Right atrium auricular region (tissue), 2 donors: ENCODE measurements around the gene SCNN1A. TPM values are rescaled to one million over a fixed set of nuclear protein-coding genes. Genes with fewer than 3 reads are reported as not detected.

Experiments used
- DNase-seq: peaks from one replicate; pipeline ENCODE4 v3.0.0-alpha.2; 2019; ENCODE audit warnings: low spot score
- H3K27ac ChIP-seq, 2 donors: fragments of 200-600 bp; sonication (generic); 1 replicate in 1 of 2; 2 replicates in 1 of 2; pipeline ENCODE4 v1.5.1; 2016 to 2019
- H3K27me3 ChIP-seq, 2 donors: fragments of 200-600 bp; sonication (generic); one replicate each; pipeline versions ENCODE4 v1.5.1 to v1.6.0; 2017 to 2019
- H3K36me3 ChIP-seq: fragments of 200-600 bp; sonication (generic); one replicate; pipeline ENCODE4 v1.5.1; 2016
- H3K4me1 ChIP-seq, 2 donors: fragments of 200-600 bp; sonication (generic); one replicate each; pipeline versions ENCODE4 v1.5.1 to v1.6.0; 2017 to 2019
- H3K4me3 ChIP-seq, 2 donors: fragments of 200-600 bp; sonication (generic); 1 replicate in 1 of 2; 2 replicates in 1 of 2; pipeline ENCODE4 v1.5.1; 2017 to 2019; ENCODE audit warnings: mild to moderate bottlenecking in 1 of 2, moderate library complexity in 1 of 2
- H3K9me3 ChIP-seq, 2 donors: fragments of 200-600 bp; sonication (generic); one replicate each; pipeline ENCODE4 v1.5.1; 2019
- total RNA-seq, 2 donors: library from RNA; depleted of rRNA; stranded (reverse); fragments of >200 nt; gene quantifications; one replicate each; pipeline ENCODE4 v1.1.0, GENCODE V29; 2016
- TF ChIP-seq, protein P1 (sequence below), 2 donors: fragments of 200-600 bp; sonication (generic); IDR thresholded peaks; one replicate each; pipeline ENCODE4 v1.5.1; 2019; ENCODE audit warnings: antibody characterized with exemption in 2 of 2

Gene SCNN1A
- total RNA-seq, 2 donors from 2014 or later: 2.7 to 18.7 TPM

- H3K4me1 ChIP-seq: peaks cover 0 to 5% of the 10 kb centered on the region in 2 donors
- peak; percentile 42 for DNase-seq
- H3K4me3 ChIP-seq: no peak overlapping the region
- TF ChIP-seq, protein P1, sequence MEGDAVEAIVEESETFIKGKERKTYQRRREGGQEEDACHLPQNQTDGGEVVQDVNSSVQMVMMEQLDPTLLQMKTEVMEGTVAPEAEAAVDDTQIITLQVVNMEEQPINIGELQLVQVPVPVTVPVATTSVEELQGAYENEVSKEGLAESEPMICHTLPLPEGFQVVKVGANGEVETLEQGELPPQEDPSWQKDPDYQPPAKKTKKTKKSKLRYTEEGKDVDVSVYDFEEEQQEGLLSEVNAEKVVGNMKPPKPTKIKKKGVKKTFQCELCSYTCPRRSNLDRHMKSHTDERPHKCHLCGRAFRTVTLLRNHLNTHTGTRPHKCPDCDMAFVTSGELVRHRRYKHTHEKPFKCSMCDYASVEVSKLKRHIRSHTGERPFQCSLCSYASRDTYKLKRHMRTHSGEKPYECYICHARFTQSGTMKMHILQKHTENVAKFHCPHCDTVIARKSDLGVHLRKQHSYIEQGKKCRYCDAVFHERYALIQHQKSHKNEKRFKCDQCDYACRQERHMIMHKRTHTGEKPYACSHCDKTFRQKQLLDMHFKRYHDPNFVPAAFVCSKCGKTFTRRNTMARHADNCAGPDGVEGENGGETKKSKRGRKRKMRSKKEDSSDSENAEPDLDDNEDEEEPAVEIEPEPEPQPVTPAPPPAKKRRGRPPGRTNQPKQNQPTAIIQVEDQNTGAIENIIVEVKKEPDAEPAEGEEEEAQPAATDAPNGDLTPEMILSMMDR (IDR thresholded peaks at IDR 0.05): no peak
- no peaks in the 10 kb centered on the region for H3K36me3 ChIP-seq
- H3K9me3 ChIP-seq: no peaks in the 10 kb centered on the region
- H3K27ac ChIP-seq: no peak overlapping the region
- H3K27me3 ChIP-seq: no peaks in the 10 kb centered on the region
Measured at GRCh38 chr12:6418796-6419195, 43.4 kb upstream of the SCNN1A start.

GRCh38 chr12:6416596-6416995 lies 41.2 kb upstream of the SCNN1A start:
- Histone ChIP-seq H3K9me3 (no peaks in the 10 kb centered on the region), H3K27me3 (no peaks in the 10 kb centered on the region), H3K36me3 (no peaks in the 10 kb centered on the region), H3K27ac (no peak overlapping the region), H3K4me3 (no peak overlapping the region), H3K4me1 (no peaks in the 10 kb centered on the region)
- TF ChIP-seq, protein P1 (IDR thresholded peaks at IDR 0.05): no peak
- peak; percentile 52 for DNase-seq

- Histone ChIP-seq H3K27ac (no peak overlapping the region), H3K36me3 (no peaks in the 10 kb centered on the region), H3K4me3 (no peak overlapping the region), H3K27me3 (no peaks in the 10 kb centered on the region), H3K4me1 (no peaks in the 10 kb centered on the region), H3K9me3 (no peaks in the 10 kb centered on the region)
- no peak for DNase-seq
- TF ChIP-seq, protein P1 (IDR thresholded peaks at IDR 0.05): no peak
Measured at GRCh38 chr12:6407236-6407954, 32.0 kb upstream of the SCNN1A start.

- Histone ChIP-seq H3K27ac (no peak overlapping the region), H3K9me3 (no peaks in the 10 kb centered on the region), H3K4me1 (no peaks in the 10 kb centered on the region), H3K27me3 (no peaks in the 10 kb centered on the region), H3K36me3 (no peaks in the 10 kb centered on the region), H3K4me3 (no peak overlapping the region)
- no peak for DNase-seq
- TF ChIP-seq, protein P1 (IDR thresholded peaks at IDR 0.05): no peak
Measured at GRCh38 chr12:6405963-6406362, 30.6 kb upstream of the SCNN1A start.

DNA sequence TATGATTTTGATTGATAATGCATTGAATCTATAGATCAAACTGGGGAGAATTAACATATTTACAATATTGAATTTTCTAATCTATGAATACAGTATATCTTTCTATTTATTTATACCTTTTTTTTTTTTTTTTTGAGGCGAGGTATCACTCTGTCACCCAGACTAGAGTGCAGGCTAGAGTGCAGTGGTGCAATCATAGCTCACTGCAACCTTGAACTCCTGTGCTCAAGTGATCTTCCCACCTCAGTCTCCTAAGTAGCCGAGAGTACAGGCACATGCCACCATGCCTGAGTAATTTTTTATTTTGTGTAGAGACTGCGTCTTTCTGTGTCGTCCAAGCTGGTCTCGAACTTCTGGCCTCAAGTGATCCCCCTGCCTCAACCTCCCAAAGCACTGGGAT lies 29.0 kb upstream of the SCNN1A start:
- no peaks in the 10 kb centered on the region for H3K4me1 ChIP-seq
- H3K36me3 ChIP-seq: no peaks in the 10 kb centered on the region
- H3K9me3 ChIP-seq: no peaks in the 10 kb centered on the region
- DNase-seq: no peak
- no peaks in the 10 kb centered on the region for H3K27me3 ChIP-seq
- no peak overlapping the region for H3K27ac ChIP-seq
- TF ChIP-seq, protein P1 (IDR thresholded peaks at IDR 0.05): no peak
- H3K4me3 ChIP-seq: no peak overlapping the region
